ENCODE measurements around the gene FRRS1L. TPM values are rescaled to one million over a fixed set of nuclear protein-coding genes. Genes with fewer than 3 reads are reported as not detected.

Gene FRRS1L
- total RNA-seq, 1 experiment from 2014 or later = not detected

DNA sequence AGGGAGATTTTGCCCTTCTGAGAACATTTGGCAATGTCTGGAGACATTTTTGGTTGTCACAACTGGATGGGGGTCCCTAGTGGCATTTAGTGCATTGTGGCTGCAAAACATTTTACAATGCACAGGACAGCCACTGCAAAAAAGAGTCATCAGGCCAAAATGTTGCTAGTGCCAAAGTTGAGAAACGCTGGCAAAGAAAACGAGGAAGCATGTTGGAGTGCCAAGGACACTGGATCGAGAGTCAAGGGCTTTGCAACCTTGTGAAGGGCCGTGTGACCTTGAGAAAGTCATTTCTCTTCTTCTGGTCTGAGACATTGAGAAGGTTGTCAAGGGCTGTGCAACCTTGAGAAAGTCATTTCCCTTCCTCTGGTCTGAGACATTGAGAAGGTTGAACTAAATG lies 45.7 kb upstream of the FRRS1L start:
- no peak overlapping the region for H2AFZ ChIP-seq
- TF ChIP-seq CTCF (conservative IDR thresholded peaks at IDR 0.05) (no peak), EZH2 (IDR thresholded peaks at IDR 0.05; ENCODE audit: low read depth) (no peak)
- intact Hi-C loops (cut with micrococcal nuclease; ENCODE audit: unreplicated experiment) = no loop called here
- no peak overlapping the region for H3K4me3 ChIP-seq
- H3K9me2 ChIP-seq (ENCODE audit: insufficient read depth) = no peaks in the 10 kb centered on the region
- no peak overlapping the region for H3K4me2 ChIP-seq
- BruUV-seq (replicated peaks) = no TSS peak
- no peaks in the 10 kb centered on the region for H3K9me3 ChIP-seq (ENCODE audit: insufficient read depth, low read depth)
- ChIA-PET POLR2A (ENCODE audit: unreplicated experiment) (no interaction called here), CTCF (no interaction called here)
- no peaks in the 10 kb centered on the region for H4K20me1 ChIP-seq (ENCODE audit: insufficient read depth)
- no peaks in the 10 kb centered on the region for H3K27me3 ChIP-seq (ENCODE audit: insufficient read depth, low read depth)
- no peak for DNase-seq
- H3K4me1 ChIP-seq (replicated peaks; ENCODE audit: insufficient read depth) = no peaks in the 10 kb centered on the region
- no peak overlapping the region for H3K27ac ChIP-seq
- no peaks in the 10 kb centered on the region for H3K36me3 ChIP-seq (ENCODE audit: low read depth)
- no peaks in the 10 kb centered on the region for H3K79me2 ChIP-seq (ENCODE audit: low read depth)
- no peaks in the 10 kb centered on the region for H3F3A ChIP-seq (ENCODE audit: insufficient read depth, low read depth)

DNA sequence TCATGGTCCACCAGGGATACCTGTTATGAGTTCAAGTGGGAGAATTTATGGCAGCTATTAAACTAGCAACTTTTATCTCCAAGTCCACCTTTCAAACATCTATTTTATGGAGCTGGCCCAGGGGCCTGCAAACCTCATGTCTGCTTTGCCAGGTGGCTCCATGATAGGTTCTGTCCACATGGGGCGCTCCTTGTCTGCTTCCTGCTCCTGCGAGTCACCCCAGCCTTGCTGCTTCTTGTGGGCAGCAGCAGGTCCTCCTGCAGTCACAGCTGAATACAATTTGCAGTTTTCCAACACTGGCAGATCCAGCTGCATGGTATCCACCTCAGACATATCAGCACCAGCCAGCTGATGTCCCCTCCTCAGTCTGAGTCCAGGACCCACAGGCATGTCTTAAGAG lies 39.6 kb upstream of the FRRS1L start:
- Histone ChIP-seq H3K36me3 (ENCODE audit: low read depth) (no peaks in the 10 kb centered on the region), H3K4me3 (no peak overlapping the region), H3K79me2 (ENCODE audit: low read depth) (no peaks in the 10 kb centered on the region), H3K9me3 (ENCODE audit: insufficient read depth, low read depth) (no peaks in the 10 kb centered on the region), H3F3A (ENCODE audit: insufficient read depth, low read depth) (no peaks in the 10 kb centered on the region; the same call in 1 of the 2 replicates), H3K27me3 (ENCODE audit: insufficient read depth, low read depth) (no peaks in the 10 kb centered on the region), H3K9me2 (ENCODE audit: insufficient read depth) (no peaks in the 10 kb centered on the region), H2AFZ (no peak overlapping the region), H3K4me1 (replicated peaks; ENCODE audit: insufficient read depth) (no peaks in the 10 kb centered on the region), H3K4me2 (no peak overlapping the region), H4K20me1 (ENCODE audit: insufficient read depth) (no peaks in the 10 kb centered on the region), H3K27ac (no peak overlapping the region)
- ChIA-PET POLR2A (ENCODE audit: unreplicated experiment) (no interaction called here), CTCF (no interaction called here)
- no peak for DNase-seq
- BruUV-seq (replicated peaks) = no TSS peak
- TF ChIP-seq CTCF (conservative IDR thresholded peaks at IDR 0.05) (no peak), EZH2 (IDR thresholded peaks at IDR 0.05; ENCODE audit: low read depth) (no peak)
- intact Hi-C loops (cut with micrococcal nuclease; ENCODE audit: unreplicated experiment) = no loop called here

DNA sequence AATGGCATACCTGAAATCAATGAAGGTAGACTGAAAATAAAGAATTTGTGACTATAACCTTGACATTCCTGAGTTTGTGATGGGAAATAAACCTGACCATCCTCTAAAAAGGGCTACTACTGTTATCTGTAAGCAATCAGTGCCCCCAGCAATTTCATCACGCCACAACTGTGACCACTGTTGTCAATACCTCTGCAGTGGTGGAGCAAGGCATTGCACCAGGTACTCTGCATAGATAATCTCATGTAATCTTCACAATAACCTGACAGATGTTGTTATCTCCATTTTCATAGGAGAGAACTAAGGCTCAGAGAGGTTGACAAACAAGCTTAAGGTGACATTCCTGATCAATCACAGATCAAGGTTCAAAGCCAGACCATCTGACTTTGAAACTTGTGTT lies 38.5 kb upstream of the FRRS1L start:
- H3K79me2 ChIP-seq (ENCODE audit: low read depth) = no peaks in the 10 kb centered on the region
- no TSS peak for BruUV-seq (replicated peaks)
- no peak overlapping the region for H2AFZ ChIP-seq
- H3K4me2 ChIP-seq = no peak overlapping the region
- H3K4me1 ChIP-seq (replicated peaks; ENCODE audit: insufficient read depth) = no peaks in the 10 kb centered on the region
- H3F3A ChIP-seq (ENCODE audit: insufficient read depth, low read depth) = no peaks in the 10 kb centered on the region; the same call in 1 of the 2 replicates
- no peak overlapping the region for H3K4me3 ChIP-seq
- no peaks in the 10 kb centered on the region for H3K9me3 ChIP-seq (ENCODE audit: insufficient read depth, low read depth)
- ChIA-PET POLR2A (ENCODE audit: unreplicated experiment) (no interaction called here), CTCF (no interaction called here)
- DNase-seq = no peak
- H4K20me1 ChIP-seq (ENCODE audit: insufficient read depth) = no peaks in the 10 kb centered on the region
- H3K27ac ChIP-seq = no peak overlapping the region
- no peaks in the 10 kb centered on the region for H3K9me2 ChIP-seq (ENCODE audit: insufficient read depth)
- no peak for TF ChIP-seq EZH2 (IDR thresholded peaks at IDR 0.05; ENCODE audit: low read depth)
- TF ChIP-seq CTCF (conservative IDR thresholded peaks at IDR 0.05) = no peak
- intact Hi-C loops (cut with micrococcal nuclease; ENCODE audit: unreplicated experiment) = no loop called here
- no peaks in the 10 kb centered on the region for H3K27me3 ChIP-seq (ENCODE audit: insufficient read depth, low read depth)
- no peaks in the 10 kb centered on the region for H3K36me3 ChIP-seq (ENCODE audit: low read depth)

Measured in PC-9 (cell line).